Endothelial cell of umbilical vein (primary cell): ENCODE results near the gene B4GALT6. TPM values are rescaled to one million over a fixed set of nuclear protein-coding genes. Genes with fewer than 3 reads are reported as not detected.

Experiments used
- BruUV-seq: library from RNA; stranded (reverse); fragments of 400-500 nt; replicated peaks from 2 replicates; lab custom pipeline; 2021; lab: Mats Ljungman, UMichigan
- CTCF ChIA-PET: fragments of 300-600, 350-600 bp; sonication (Branson Sonifier 250); formaldehyde crosslinking; loops from one replicate; lab custom pipeline; 2021; ENCODE audit warnings: antibody characterized with exemption, inconsistent platforms; lab: Charles Lee
- POLR2A ChIA-PET: fragments of 300-600, 350-600 bp; sonication (Branson Sonifier 250); formaldehyde crosslinking; loops from one replicate; lab custom pipeline; 2021; ENCODE audit warnings: antibody characterized with exemption, inconsistent platforms; lab: Charles Lee
- DNase-seq: peaks from one replicate; pipeline ENCODE4 v3.0.0-alpha.2; 2011; ENCODE audit warnings: low read depth, low spot score
- FAIRE-seq: peaks from 2 replicates; lab custom pipeline; 2011; peaks lifted over from hg19 to GRCh38; lab: Jason Lieb, UNC
- H2AFZ ChIP-seq: 2 replicates; pipeline ENCODE4 v1.6.0; 2012; ENCODE audit warnings: low read depth, low read length, control low read depth, inconsistent platforms
- H3K27ac ChIP-seq: 2 replicates; pipeline ENCODE4 v1.5.1; 2011; ENCODE audit warnings: low read depth, mild to moderate bottlenecking, control low read depth, low read length, moderate library complexity; ENCODE audit not compliant: insufficient read depth
- H3K27me3 ChIP-seq, 2 experiments: 2 replicates each; pipeline versions ENCODE4 v1.6.0 to v1.6.1; 2011; ENCODE audit warnings: low read length in 2 of 2, mixed read lengths in 1 of 2; ENCODE audit not compliant: control insufficient read depth in 2 of 2, insufficient read depth in 2 of 2
- H3K36me3 ChIP-seq, 2 experiments: 2 replicates in 1 of 2; 3 replicates in 1 of 2; pipeline ENCODE4 v1.5.1; 2011; ENCODE audit warnings: low read length in 2 of 2, mild to moderate bottlenecking in 1 of 2, moderate library complexity in 1 of 2; ENCODE audit not compliant: control insufficient read depth in 2 of 2, insufficient read depth in 2 of 2; ENCODE audit errors: extremely low read depth in 1 of 2
- H3K4me1 ChIP-seq: 3 replicates; pipeline ENCODE4 v1.5.1; 2011; ENCODE audit warnings: mild to moderate bottlenecking, low read length; ENCODE audit not compliant: control insufficient read depth, insufficient read depth; ENCODE audit errors: extremely low read depth
- H3K4me2 ChIP-seq: 2 replicates; pipeline ENCODE4 v1.6.1; 2011; ENCODE audit warnings: low read length, control low read depth, mixed read lengths; ENCODE audit not compliant: insufficient read depth
- H3K4me3 ChIP-seq, 3 experiments: fragments of 200-600 bp in 1 of 3; sonication (generic), shearing (Covaris generic) in 1 of 3; replicated peaks in 1 of 3; 2 replicates each; pipeline ENCODE4 v1.5.1; 2011 to 2016; ENCODE audit warnings: control low read depth in 3 of 3, low read length in 3 of 3, mild to moderate bottlenecking in 2 of 3, inconsistent platforms in 1 of 3, low read depth in 1 of 3, moderate library complexity in 1 of 3; ENCODE audit not compliant: insufficient read depth in 1 of 3
- H3K79me2 ChIP-seq: 2 replicates; pipeline ENCODE4 v1.6.0; 2012; ENCODE audit warnings: low read length, inconsistent platforms; ENCODE audit not compliant: control insufficient read depth, insufficient read depth
- H3K9ac ChIP-seq: replicated peaks from 2 replicates; pipeline ENCODE3; 2011; ENCODE audit warnings: low read length, control low read depth; ENCODE audit not compliant: insufficient read depth; ENCODE audit errors: extremely low read depth
- H3K9me1 ChIP-seq: replicated peaks from 3 replicates; pipeline ENCODE4 v1.6.0; 2011; ENCODE audit warnings: mild to moderate bottlenecking, low read length; ENCODE audit not compliant: control insufficient read depth, insufficient read depth; ENCODE audit errors: extremely low read depth
- H3K9me3 ChIP-seq: replicated peaks from 2 replicates; pipeline ENCODE4 v1.5.1; 2012; ENCODE audit warnings: low read length, inconsistent platforms; ENCODE audit not compliant: control insufficient read depth, insufficient read depth
- H4K20me1 ChIP-seq: replicated peaks from 2 replicates; pipeline ENCODE3; 2011; ENCODE audit warnings: mild to moderate bottlenecking, low read length; ENCODE audit not compliant: control insufficient read depth, insufficient read depth; ENCODE audit errors: extremely low read depth
- CTCF ChIP-seq, 2 donors: IDR thresholded peaks; 1 replicate in 1 of 2; 2 replicates in 1 of 2; pipeline ENCODE4 v1.5.1; 2011; ENCODE audit warnings: low read length in 2 of 2, mild to moderate bottlenecking in 2 of 2, moderate library complexity in 2 of 2, control low read depth in 1 of 2, inconsistent platforms in 1 of 2, low read depth in 1 of 2; ENCODE audit not compliant: insufficient read depth in 1 of 2; ENCODE audit errors: extremely low read depth in 1 of 2
- EZH2 ChIP-seq: IDR thresholded peaks from 2 replicates; pipeline ENCODE4 v1.6.1; 2012; ENCODE audit warnings: borderline replicate concordance, low read depth, mild to moderate bottlenecking, moderate library complexity, low read length, inconsistent platforms; ENCODE audit not compliant: severe bottlenecking
- FOS ChIP-seq: IDR thresholded peaks from 2 replicates; pipeline ENCODE4 v1.6.1; 2011; ENCODE audit warnings: mild to moderate bottlenecking, low read length, moderate library complexity, borderline replicate concordance; ENCODE audit not compliant: insufficient read depth
- MYC ChIP-seq: IDR thresholded peaks from one replicate; pipeline ENCODE4 v1.6.1; 2011; ENCODE audit warnings: mild to moderate bottlenecking, low read depth, low read length
- POLR2AphosphoS5 ChIP-seq: IDR thresholded peaks from 2 replicates; pipeline ENCODE4 v1.6.1; 2012; ENCODE audit warnings: low read depth, mild to moderate bottlenecking, control low read depth, low read length, moderate library complexity; ENCODE audit not compliant: insufficient read depth
- dilution Hi-C: fragments of 300-500 bp; cut with MboI; formaldehyde crosslinking; loops from one replicate; pipeline ENCODE4 v1.15.0; 2019; ENCODE audit warnings: low sequenced_read_pairs; ENCODE audit not compliant: extremely low pct_ligation_motif_present
- intact Hi-C: fragments of 100-400 bp; cut with micrococcal nuclease; formaldehyde crosslinking; loops from one replicate; pipeline ENCODE4 v1.10.0; 2022
- polyA plus RNA-seq, 4 experiments: library from polyadenylated mRNA; depleted of rRNA in 3 of 4; stranded (reverse) in 3 of 4; unstranded in 1 of 4; fragments of >200 nt; gene quantifications; 2 replicates each; pipeline versions ENCODE4 v1.2.1 to v1.2.3, GENCODE V29; 2011 to 2012; ENCODE audit warnings: missing spikeins in 1 of 4
- total RNA-seq: library from RNA; stranded (reverse); gene quantifications from 2 replicates; pipeline ENCODE4 v1.2.3, GENCODE V29; 2021

Gene B4GALT6
- total and polyA plus RNA-seq, 2 donors (not counting 3 experiments of a cell fraction or from before 2014, with no cell fraction given), result 3.9 to 24.2 TPM

- intact Hi-C loops, result no loop called here
- H3K4me2 ChIP-seq, result no peak overlapping the region
- no peaks in the 10 kb centered on the region for H4K20me1 ChIP-seq
- dilution Hi-C loops, result no loop called here
- CTCF ChIA-PET, result interaction anchor here (1.2 kb wide), 1 partner anchor 12 kb away, joined by 3 read pairs; no protein-coding TSS in a partner anchor
- no peaks in the 10 kb centered on the region for H3K9me1 ChIP-seq
- H3K4me1 ChIP-seq, result no peaks in the 10 kb centered on the region
- POLR2A ChIA-PET, result no interaction called here
- no TSS peak for BruUV-seq
- no peaks in the 10 kb centered on the region for H3K36me3 ChIP-seq
- no peak overlapping the region for H3K4me3 ChIP-seq
- no peak for TF ChIP-seq EZH2
- TF ChIP-seq FOS, result no peak
- TF ChIP-seq MYC, result no peak
- no peak for TF ChIP-seq CTCF (IDR thresholded peaks at IDR 0.05; ENCODE audit: extremely low read depth in 1 of 2, insufficient read depth in 1 of 2, low read depth in 1 of 2, low read length in 2 of 2)
- TF ChIP-seq POLR2AphosphoS5, result no peak
- no peak for FAIRE-seq
- H3K27me3 ChIP-seq, result peaks cover 0 to 3% of the 10 kb centered on the region in 2 experiments
- H3K9ac ChIP-seq, result no peak overlapping the region
- no peak overlapping the region for H3K27ac ChIP-seq
- H2AFZ ChIP-seq, result no peak overlapping the region
- no peaks in the 10 kb centered on the region for H3K79me2 ChIP-seq
- no peaks in the 10 kb centered on the region for H3K9me3 ChIP-seq
- no peak for DNase-seq
Measured at GRCh38 chr18:31598021-31598805, 86.2 kb downstream of the B4GALT6 start.
